Fibroblast of mammary gland (primary cell): ENCODE data around the gene AGK.
A peak's percentile ranks its signal among the peaks of the same experiment; 100 is the strongest.

Experiments used
- DNase-seq: peaks from one replicate; pipeline ENCODE4 v3.0.0-alpha.2; 2010; ENCODE audit warnings: low read depth
- H3K4me3 ChIP-seq: 2 replicates; pipeline ENCODE4 v1.5.1; 2011; ENCODE audit warnings: low read depth, mild to moderate bottlenecking, low read length, moderate library complexity; ENCODE audit not compliant: control insufficient read depth
- TF ChIP-seq, protein P1 (sequence below): conservative IDR thresholded peaks from 2 replicates; pipeline ENCODE4 v1.5.1; 2011; ENCODE audit warnings: low read depth, low read length, inconsistent platforms; ENCODE audit not compliant: control insufficient read depth, insufficient read depth

AGK gene

GRCh38 chr7:141593134-141593533, 41.9 kb downstream of the AGK start:
- no peak overlapping the region for H3K4me3 ChIP-seq
- TF ChIP-seq, protein P1, sequence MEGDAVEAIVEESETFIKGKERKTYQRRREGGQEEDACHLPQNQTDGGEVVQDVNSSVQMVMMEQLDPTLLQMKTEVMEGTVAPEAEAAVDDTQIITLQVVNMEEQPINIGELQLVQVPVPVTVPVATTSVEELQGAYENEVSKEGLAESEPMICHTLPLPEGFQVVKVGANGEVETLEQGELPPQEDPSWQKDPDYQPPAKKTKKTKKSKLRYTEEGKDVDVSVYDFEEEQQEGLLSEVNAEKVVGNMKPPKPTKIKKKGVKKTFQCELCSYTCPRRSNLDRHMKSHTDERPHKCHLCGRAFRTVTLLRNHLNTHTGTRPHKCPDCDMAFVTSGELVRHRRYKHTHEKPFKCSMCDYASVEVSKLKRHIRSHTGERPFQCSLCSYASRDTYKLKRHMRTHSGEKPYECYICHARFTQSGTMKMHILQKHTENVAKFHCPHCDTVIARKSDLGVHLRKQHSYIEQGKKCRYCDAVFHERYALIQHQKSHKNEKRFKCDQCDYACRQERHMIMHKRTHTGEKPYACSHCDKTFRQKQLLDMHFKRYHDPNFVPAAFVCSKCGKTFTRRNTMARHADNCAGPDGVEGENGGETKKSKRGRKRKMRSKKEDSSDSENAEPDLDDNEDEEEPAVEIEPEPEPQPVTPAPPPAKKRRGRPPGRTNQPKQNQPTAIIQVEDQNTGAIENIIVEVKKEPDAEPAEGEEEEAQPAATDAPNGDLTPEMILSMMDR, result no peak
- peak; percentile 91 for DNase-seq

GRCh38 chr7:141597966-141598365, 46.8 kb downstream of the AGK start:
- H3K4me3 ChIP-seq, result no peak overlapping the region
- TF ChIP-seq, protein P1, result no peak
- no peak for DNase-seq

DNA sequence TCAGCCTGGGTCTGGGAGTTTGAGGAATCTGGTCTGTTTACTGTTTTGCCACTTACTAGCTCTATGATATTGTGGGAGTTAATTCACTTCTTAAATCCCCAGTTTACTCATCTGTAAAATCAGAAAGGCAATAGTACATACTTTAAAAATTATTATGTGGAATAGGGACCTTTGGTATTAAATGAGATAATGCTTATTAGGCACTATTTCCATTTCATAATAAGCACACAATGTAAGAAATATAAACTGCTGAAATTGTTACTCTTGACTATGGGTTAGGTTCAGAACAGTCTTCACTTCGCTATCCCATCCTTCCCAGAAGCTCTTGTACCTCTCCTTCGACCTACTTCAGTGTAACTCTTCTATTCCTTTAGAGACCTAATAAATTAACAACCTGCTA, 47.2 kb downstream of the AGK start:
- TF ChIP-seq, protein P1, result no peak
- no peak for DNase-seq
- H3K4me3 ChIP-seq, result no peak overlapping the region

GRCh38 chr7:141600168-141601006, 49.2 kb downstream of the AGK start:
- no peak overlapping the region for H3K4me3 ChIP-seq
- TF ChIP-seq, protein P1, result no peak
- no peak for DNase-seq

GRCh38 chr7:141609576-141609975, 58.4 kb downstream of the AGK start:
- DNase-seq, result no peak
- TF ChIP-seq, protein P1, result no peak

DNA sequence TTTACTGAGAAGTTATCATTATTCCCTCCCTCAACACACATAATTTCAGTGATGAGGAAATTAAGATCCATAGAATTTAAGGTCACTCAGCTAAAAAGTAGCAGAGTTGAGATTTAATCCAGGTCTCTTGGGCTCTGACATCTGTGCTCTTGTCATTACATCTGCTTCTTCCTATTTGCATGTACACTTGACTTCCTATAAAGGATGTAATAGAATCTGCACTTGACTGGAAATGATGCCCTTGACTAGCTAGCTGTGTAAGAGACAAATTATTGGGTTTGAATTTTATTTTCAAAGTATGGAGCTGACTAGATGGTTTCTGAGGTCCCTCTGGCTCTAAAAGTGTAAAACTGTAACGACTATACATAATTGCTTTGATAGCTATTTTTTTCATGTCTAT, 59.5 kb downstream of the AGK start:
- TF ChIP-seq, protein P1, result no peak
- DNase-seq, result no peak
- no peak overlapping the region for H3K4me3 ChIP-seq

More at GRCh38 chr7:141609576-141609975, 58.4 kb downstream of the AGK start:
- no peak overlapping the region for H3K4me3 ChIP-seq
